ENCODE results near the gene OR6X1.

OR6X1 gene

GRCh38 chr11:123707606-123708205 lies 46.6 kb downstream of the OR6X1 start:
- peak; percentile 72 for DNase-seq (ENCODE audit: low spot score)
- ChIA-PET CTCF (interaction anchor here (0.6 to 4.2 kb wide), 24 partner anchors 9 to 634 kb away, joined by 3 to 45 read pairs (median 4); partner anchors contain the start of gene SCN3B), POLR2A (ENCODE audit: low non-redundant PET) (no interaction called here)
- TF ChIP-seq CTCF (conservative IDR thresholded peaks at IDR 0.05; ENCODE audit: low read depth), result peak; percentile 73
- no peak overlapping the region for H3K27ac ChIP-seq

GRCh38 chr11:123707206-123707605 lies 47.1 kb downstream of the OR6X1 start:
- POLR2A ChIA-PET (ENCODE audit: low non-redundant PET), result no interaction called here
- TF ChIP-seq CTCF (conservative IDR thresholded peaks at IDR 0.05; ENCODE audit: low read depth), result no peak
- CTCF ChIA-PET, result interaction anchor here (0.6 to 4.2 kb wide), 14 partner anchors 9 to 195 kb away, joined by 3 to 45 read pairs (median 4); partner anchors contain the start of gene SCN3B
- DNase-seq (ENCODE audit: low spot score), result no peak
- H3K27ac ChIP-seq, result no peak overlapping the region

- CTCF ChIA-PET, result interaction anchor here (0.6 to 0.9 kb wide), 3 partner anchors 11 to 124 kb away, joined by 3 to 8 read pairs (median 4); no protein-coding TSS in a partner anchor
- DNase-seq (ENCODE audit: low spot score), result no peak
- POLR2A ChIA-PET (ENCODE audit: low non-redundant PET), result no interaction called here
- no peak for TF ChIP-seq CTCF (conservative IDR thresholded peaks at IDR 0.05; ENCODE audit: low read depth)
- H3K27ac ChIP-seq, result no peak overlapping the region
These were observed 50.0 kb downstream of the OR6X1 start for GRCh38 chr11:123704341-123704740.
